Stimulated activated CD4-positive, alpha-beta T cell treated with anti-CD3 and anti-CD28 coated beads, Interleukin-4, amount 100 ng/mL, for 48 hours (primary cell): ENCODE data around the gene KLHL22.
"Not testable (repeated sequence)": the region's sequence is repeated elsewhere in the genome, so short reads cannot be mapped to it uniquely, and the experiment has no call there.

ENCODE experiments used
- DNase-seq, 2 donors: peaks; one replicate each; pipeline ENCODE4 v3.0.0-alpha.2; 2020; ENCODE audit warnings: low read depth in 2 of 2

The KLHL22 gene

DNA sequence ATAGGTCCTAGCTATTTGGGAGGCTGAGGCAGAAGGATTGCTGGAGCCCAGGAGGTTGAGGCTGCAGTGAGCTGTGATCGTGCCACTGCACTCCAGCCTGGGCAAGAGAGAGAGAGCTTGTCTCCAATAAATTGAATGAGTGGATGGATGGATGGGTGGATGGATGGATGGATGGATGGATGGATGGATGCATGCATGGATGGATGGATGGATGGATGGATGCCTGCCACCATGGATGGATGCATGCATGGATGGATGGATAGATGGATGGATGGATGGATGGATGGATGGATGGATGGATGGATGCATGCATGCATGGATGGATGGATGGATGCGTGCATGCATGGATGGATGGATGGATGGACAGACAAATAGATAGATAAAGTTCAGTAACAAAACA, 25.1 kb downstream of the KLHL22 start:
- not testable (repeated sequence) for DNase-seq

GRCh38 chr22:20469110-20469868, 26.3 kb downstream of the KLHL22 start:
- DNase-seq = no peak

- no peak for DNase-seq
Measured at GRCh38 chr22:20466659-20467379, 28.8 kb downstream of the KLHL22 start.

GRCh38 chr22:20465759-20466077, 29.9 kb downstream of the KLHL22 start:
- DNase-seq = no peak

DNA sequence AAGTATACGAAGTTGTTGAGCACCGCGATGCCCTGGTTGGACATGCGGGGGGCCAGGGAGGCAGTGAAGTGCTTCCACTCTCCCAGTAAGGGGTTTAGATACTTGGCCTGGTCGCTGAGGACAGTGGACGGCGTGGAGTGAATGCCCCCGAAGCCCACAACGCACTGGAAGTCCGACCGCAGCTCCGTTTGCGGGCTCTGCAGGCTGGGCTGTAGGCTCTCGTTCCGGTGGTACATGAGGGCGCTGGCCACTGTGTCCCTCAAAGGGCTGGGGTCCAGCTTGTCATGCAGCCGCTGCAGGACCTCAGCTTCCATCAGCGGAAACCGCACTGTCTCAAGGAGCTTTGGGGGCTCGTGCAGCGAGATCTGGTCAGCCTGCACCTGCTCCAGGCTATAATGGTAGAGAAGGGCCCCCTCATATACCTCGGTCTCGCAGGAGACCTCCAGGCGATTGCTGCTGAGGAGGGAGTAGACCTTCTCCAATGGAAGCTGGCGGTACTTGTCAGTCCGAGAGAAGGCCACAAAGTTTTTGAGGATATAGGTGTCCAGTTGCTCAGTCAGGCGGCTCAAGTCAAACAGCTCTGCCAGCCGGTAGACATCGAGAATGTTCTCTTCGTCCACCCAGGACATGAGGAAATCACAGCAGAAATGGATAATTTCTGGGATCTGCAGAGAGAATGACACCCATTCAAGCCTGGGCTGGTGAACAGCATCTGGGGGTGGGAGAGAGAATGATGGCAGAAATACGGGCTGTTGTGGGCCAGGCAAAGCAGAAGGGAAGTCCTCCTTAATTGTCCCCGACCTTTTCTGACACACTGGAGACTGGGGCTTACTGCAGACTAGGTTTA, 30.5 kb downstream of the KLHL22 start:
- no peak for DNase-seq

DNA sequence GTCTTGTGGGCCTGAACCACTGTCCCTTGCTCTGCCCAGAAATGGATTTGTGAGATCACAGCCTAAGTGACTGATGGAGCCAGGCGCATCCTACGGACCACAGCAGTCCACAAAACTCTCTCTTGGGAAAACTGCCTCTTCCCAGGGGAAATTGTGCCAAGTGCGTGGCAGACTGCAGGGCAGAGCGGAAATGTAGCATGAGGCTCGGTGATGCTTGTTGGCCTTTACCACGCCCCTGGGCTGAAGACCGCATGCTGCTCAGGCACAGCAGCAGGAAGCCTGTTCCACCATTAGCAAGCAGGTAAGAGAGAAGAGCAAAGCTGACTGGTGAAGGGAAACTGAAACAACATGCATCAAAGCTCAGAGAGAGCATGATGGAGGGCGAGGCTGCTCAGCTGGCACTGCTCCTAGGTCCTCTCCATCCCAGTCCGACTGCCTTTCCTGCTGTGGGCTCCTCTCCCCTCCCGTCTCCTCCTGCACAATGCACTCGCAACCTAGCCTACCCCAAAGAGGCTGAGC, 31.4 kb downstream of the KLHL22 start:
- peak in 1 of 2 donors; percentile 25 for DNase-seq

DNA sequence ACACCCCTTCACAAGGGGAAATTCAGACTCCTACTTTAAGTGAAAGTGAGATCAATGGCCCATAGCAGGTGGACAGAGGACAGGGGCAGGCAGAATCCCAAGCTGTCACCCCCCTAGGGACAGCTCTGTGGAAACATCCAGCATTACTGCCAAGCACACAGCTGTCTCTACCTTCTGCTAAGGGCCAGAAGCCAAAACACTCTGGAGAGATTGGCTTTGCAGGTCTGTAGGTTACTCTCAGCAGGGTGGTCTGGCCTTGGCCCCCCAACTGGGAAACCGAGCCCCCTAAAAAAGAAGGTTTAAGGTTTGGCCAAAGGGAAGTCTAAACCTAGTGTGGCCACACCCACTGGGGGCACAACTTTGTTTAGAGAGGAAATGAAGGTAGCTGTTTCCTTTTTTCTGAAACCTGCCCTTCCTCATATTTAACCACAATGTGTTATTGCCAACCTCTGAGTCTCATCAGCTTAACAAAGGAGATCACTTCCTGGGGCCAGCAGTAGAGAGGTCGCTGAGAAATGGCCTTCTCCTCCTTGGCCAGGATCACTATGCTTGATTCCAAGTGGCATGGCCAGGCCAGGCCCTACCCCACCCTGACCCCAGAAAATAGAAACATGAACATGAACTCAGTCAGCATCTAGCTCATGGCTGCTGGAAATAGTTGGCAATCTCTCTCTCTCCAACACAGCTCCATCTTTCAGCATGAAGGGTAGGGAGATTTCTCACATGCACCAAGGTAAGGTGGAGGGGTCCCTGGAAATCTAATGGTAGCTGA, 32.1 kb downstream of the KLHL22 start:
- no peak for DNase-seq

DNA sequence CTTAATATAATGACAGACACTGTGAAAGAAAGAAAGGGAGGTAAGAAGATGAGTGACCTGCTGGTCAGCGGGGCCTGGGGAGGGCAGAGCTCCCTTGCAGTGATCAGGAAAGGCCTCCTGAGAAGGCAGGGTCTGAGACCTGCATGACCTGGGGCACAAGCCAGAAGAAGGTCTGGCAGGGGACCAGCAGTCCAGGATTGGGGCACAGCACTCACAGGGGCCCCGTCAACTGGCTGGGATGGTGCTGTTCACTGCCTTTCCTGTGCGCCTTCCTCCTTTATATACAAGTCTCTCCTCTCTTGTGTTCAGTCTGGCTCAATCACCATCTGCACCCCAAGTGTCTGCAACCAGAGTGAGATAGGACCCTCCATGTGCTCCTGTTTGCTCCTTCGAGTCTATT, 35.7 kb downstream of the KLHL22 start:
- no peak for DNase-seq

DNA sequence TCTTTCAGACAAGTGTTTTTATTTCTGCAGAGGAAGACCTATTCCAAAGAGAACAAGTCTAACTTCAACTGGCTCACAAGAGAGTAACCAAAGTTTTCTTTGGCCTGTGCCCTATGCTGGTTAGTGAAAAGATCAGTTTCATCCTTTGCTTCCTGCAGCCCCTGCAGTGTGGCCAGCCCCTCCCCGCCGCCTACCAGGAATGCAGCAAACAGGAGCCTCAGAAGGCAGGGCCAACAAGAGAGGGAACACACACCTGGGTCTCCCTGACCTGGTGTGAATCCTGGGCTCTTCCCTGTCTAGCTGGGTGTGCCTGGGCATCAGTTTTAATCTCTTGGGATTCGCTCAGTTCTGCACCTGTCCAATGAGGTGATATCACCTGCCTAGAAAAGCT, 36.4 kb downstream of the KLHL22 start:
- no peak for DNase-seq

- no peak for DNase-seq
Measured at GRCh38 chr22:20458530-20459151, 37.0 kb downstream of the KLHL22 start.

GRCh38 chr22:20457506-20458240, 37.9 kb downstream of the KLHL22 start:
- DNase-seq = no peak

DNA sequence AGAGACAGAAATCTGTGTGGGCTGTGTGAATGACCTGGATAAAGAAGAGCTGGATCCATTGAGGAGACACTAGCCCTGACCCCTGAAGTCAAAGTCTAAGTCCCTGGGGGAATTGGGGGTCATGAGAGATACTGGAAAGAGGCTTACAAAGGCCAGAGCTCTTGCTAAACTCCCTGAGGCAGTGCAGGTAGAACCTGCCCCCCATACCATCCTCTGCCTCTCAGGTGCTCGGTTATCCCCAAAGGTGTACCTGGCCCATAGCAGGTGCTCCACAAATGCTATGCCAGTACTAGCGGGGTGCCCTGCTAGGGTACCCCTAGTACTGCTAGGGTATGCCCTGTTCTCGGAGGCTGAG, 38.9 kb downstream of the KLHL22 start:
- DNase-seq = no peak

GRCh38 chr22:20456064-20456721, 39.4 kb downstream of the KLHL22 start:
- DNase-seq = peak; percentile 52 to 67

- no peak for DNase-seq
Measured at GRCh38 chr22:20455709-20456063, 39.9 kb downstream of the KLHL22 start.

GRCh38 chr22:20453222-20453621, 42.4 kb downstream of the KLHL22 start:
- DNase-seq = no peak

GRCh38 chr22:20451920-20452319, 43.7 kb downstream of the KLHL22 start:
- DNase-seq = no peak

DNA sequence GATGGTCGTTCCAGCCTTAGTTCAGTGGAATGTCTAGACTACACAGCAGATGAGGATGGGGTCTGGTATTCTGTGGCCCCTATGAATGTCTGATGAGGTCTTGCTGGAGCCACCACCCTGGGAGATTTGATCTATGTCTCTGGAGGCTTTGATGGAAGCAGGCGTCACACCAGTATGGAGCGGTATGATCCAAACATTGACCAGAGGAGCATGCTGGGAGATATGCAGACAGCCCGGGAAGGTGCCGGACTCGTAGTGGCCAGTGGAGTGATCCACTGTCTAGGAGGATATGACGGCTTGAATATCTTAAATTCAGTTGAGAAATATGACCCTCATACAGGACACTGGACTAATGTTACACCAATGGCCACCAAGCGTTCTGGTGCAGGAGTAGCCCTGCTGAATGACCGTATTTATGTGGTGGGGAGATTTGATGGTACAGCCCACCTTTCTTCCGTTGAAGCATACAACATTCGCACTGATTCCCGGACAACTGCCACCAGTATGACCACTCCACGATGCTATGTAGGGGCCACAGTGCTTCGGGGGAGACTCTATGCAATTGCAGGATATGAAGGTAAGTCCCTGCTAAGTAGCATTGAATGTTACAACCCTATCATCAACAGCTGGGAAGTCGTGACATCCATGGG, 44.3 kb downstream of the KLHL22 start:
- DNase-seq = not testable (repeated sequence)

GRCh38 chr22:20450551-20450906, 45.1 kb downstream of the KLHL22 start:
- no peak for DNase-seq

- no peak for DNase-seq
Measured at GRCh38 chr22:20449819-20450550, 45.6 kb downstream of the KLHL22 start.
